ENCODE data around the gene DEPDC1B.

GRCh38 chr5:60738933-60739332, 39.0 kb upstream of the DEPDC1B start:
- TF ChIP-seq POLR2A (IDR thresholded peaks at IDR 0.05) = no peak
- TF ChIP-seq, protein P1, sequence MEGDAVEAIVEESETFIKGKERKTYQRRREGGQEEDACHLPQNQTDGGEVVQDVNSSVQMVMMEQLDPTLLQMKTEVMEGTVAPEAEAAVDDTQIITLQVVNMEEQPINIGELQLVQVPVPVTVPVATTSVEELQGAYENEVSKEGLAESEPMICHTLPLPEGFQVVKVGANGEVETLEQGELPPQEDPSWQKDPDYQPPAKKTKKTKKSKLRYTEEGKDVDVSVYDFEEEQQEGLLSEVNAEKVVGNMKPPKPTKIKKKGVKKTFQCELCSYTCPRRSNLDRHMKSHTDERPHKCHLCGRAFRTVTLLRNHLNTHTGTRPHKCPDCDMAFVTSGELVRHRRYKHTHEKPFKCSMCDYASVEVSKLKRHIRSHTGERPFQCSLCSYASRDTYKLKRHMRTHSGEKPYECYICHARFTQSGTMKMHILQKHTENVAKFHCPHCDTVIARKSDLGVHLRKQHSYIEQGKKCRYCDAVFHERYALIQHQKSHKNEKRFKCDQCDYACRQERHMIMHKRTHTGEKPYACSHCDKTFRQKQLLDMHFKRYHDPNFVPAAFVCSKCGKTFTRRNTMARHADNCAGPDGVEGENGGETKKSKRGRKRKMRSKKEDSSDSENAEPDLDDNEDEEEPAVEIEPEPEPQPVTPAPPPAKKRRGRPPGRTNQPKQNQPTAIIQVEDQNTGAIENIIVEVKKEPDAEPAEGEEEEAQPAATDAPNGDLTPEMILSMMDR (IDR thresholded peaks at IDR 0.05) = no peak
- no peak for TF ChIP-seq POLR2AphosphoS5 (IDR thresholded peaks at IDR 0.05; ENCODE audit: insufficient read depth in 1 of 2, low read depth in 1 of 2)
